ENCODE results near the gene TPH2. TPM values are rescaled to one million over a fixed set of nuclear protein-coding genes. Genes with fewer than 3 reads are reported as not detected.

The TPH2 gene
- total RNA-seq, 3 donors from 2014 or later: 0.13 TPM; not detected in 2

DNA sequence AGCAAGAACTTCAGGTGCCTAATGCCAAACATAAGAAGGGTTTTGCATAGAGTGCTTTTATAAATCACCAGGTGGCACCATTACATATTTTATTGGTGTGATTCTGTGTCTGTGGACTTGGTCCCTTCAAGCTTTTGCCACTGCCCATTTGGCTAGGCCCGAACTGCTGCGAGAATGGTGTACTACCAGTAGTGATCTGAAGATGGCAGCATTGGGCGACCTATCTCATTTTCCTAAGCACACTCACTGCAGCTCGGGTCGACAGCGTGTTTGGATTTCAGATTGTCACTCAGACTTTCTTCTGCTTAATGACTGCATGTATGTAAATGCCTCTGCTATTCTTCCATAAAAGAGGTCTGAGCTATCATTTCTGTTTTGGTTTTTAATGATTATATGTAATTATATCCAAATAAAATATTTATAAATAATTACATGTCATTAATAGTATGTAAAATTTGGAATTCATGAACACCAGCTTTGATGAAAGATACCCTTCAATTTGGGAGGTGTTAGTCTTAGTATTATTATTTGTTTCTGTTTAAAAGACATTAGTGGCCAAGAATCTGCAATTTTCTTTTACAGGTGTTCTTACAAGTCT is 78.5 kb downstream of the TPH2 start:
- Histone ChIP-seq H3K9me3 (no peaks in the 10 kb centered on the region), H3K4me1 (ENCODE audit: low read depth) (no peaks in the 10 kb centered on the region), H3K36me3 (ENCODE audit: low read depth) (no peaks in the 10 kb centered on the region), H3K4me3 (no peak overlapping the region)
- TF ChIP-seq, protein P1, sequence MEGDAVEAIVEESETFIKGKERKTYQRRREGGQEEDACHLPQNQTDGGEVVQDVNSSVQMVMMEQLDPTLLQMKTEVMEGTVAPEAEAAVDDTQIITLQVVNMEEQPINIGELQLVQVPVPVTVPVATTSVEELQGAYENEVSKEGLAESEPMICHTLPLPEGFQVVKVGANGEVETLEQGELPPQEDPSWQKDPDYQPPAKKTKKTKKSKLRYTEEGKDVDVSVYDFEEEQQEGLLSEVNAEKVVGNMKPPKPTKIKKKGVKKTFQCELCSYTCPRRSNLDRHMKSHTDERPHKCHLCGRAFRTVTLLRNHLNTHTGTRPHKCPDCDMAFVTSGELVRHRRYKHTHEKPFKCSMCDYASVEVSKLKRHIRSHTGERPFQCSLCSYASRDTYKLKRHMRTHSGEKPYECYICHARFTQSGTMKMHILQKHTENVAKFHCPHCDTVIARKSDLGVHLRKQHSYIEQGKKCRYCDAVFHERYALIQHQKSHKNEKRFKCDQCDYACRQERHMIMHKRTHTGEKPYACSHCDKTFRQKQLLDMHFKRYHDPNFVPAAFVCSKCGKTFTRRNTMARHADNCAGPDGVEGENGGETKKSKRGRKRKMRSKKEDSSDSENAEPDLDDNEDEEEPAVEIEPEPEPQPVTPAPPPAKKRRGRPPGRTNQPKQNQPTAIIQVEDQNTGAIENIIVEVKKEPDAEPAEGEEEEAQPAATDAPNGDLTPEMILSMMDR (IDR thresholded peaks at IDR 0.05): peak; percentile 57
- intact Hi-C loops (cut with DNase I, micrococcal nuclease): no loop called here
- ATAC-seq: peak; percentile 95
- DNase-seq: peak in 2 of 3 donors; percentile 57 to 80

DNA sequence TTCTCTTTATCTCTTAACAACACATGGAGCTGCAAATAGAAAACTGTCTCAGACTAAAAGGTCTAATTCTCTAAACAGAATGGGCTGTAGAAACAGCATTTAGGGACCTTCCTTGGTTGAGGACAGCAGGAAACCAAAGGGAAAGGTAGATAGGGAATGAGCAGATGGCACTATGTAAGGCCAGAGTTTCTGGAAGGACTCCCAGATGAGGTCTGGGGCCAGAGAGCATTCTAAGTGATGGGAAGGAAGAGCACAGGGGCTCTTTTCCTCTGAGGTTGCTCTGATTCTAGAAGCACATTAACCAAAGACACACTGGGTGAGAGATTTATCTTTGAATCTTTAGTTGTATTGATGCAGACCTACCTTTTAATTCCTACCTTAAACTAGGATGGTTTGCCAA is 79.4 kb downstream of the TPH2 start:
- TF ChIP-seq, protein P1 (IDR thresholded peaks at IDR 0.05): no peak
- intact Hi-C loops (cut with DNase I, micrococcal nuclease): no loop called here
- H3K36me3 ChIP-seq (ENCODE audit: low read depth): no peaks in the 10 kb centered on the region
- no peaks in the 10 kb centered on the region for H3K9me3 ChIP-seq
- no peaks in the 10 kb centered on the region for H3K4me1 ChIP-seq (ENCODE audit: low read depth)
- H3K4me3 ChIP-seq: no peak overlapping the region
- DNase-seq (no peak), ATAC-seq (no peak)

DNA sequence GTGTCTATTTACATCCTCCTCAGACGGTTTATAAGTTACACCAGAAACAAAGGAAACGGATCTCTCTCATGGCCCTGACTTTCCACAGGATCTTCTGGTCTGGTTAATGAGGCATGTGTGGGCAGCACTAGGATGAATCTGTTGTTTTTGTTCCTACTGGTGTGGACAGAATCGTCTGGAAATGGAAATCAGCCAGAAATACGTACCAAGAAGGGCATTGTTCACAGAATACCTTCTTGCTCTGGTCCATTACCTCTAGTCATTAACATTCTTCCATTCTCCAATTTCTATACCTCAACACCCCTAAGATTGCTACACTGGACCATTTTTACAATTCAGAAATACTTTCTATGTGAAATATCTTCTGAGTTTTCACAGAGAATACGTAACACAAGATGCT is 86.0 kb downstream of the TPH2 start:
- Histone ChIP-seq H3K9me3 (no peaks in the 10 kb centered on the region), H3K4me3 (no peak overlapping the region), H3K36me3 (ENCODE audit: low read depth) (no peaks in the 10 kb centered on the region), H3K4me1 (ENCODE audit: low read depth) (no peaks in the 10 kb centered on the region)
- ATAC-seq (no peak), DNase-seq (no peak)
- intact Hi-C loops (cut with DNase I, micrococcal nuclease): no loop called here
- TF ChIP-seq, protein P1 (IDR thresholded peaks at IDR 0.05): no peak

DNA sequence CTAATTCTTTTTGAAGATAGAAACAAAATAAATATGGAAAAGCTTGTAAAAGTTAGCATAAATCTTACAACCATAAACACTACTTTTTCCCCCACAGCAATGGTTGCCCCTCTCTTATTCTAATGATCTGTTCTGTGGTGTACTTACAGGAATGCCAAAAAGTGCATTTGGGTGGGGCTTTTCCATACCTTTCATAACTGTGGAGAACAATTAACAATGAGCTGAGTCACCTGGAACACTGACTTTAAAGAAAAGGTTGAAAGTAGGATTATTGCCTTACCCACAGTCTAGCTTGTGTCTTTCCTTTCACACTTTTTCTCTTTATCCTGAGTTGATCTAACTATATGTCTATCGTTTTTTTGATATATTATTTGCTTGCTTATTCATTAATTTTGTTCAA is 86.9 kb downstream of the TPH2 start:
- H3K36me3 ChIP-seq (ENCODE audit: low read depth): no peaks in the 10 kb centered on the region
- intact Hi-C loops (cut with DNase I, micrococcal nuclease): no loop called here
- no peaks in the 10 kb centered on the region for H3K9me3 ChIP-seq
- no peaks in the 10 kb centered on the region for H3K4me1 ChIP-seq (ENCODE audit: low read depth)
- DNase-seq: no peak
- H3K4me3 ChIP-seq: no peak overlapping the region
- no peak for ATAC-seq
- TF ChIP-seq, protein P1 (IDR thresholded peaks at IDR 0.05): no peak

DNA sequence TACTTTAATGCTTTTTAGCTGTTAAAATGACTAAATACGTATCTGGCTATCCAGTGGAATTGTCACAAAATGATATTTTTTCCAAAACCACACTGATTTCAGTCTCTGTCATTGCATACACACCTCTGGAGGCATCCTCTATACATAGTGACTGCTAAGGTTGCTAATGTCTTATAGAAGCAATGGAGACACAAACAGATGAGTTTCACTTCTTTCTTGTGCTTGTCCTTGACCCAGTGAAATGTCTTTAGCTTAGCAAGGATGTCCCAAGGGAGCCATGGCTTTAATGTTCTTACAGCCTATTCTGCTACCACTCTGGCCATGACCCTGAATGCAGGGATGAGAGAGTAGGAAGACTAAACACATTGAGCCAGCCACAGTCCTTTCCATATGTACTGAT is 90.3 kb downstream of the TPH2 start:
- TF ChIP-seq, protein P1 (IDR thresholded peaks at IDR 0.05): no peak
- ATAC-seq (no peak), DNase-seq (no peak)
- Histone ChIP-seq H3K9me3 (no peaks in the 10 kb centered on the region), H3K4me3 (no peak overlapping the region), H3K36me3 (ENCODE audit: low read depth) (no peaks in the 10 kb centered on the region), H3K4me1 (ENCODE audit: low read depth) (no peaks in the 10 kb centered on the region)
- intact Hi-C loops (cut with DNase I, micrococcal nuclease): no loop called here

DNA sequence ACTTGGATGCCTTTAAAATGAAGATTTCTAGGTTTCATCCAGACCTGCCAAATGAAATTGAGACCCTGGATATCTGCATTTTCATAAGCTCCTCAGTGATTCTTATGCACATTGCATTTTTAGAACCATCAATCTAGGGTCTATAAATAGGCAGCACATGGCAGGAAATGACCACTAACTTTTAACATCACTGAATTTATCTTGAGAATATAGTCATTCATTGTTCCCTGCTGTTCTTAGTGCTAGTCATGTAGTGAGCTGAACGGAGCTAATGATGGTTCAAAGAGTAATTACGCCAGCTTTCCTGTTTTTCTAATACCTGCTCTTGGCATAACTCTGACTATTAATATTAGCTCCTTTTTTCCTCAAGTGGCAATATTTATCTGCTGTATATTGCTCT is 91.6 kb downstream of the TPH2 start:
- ATAC-seq (no peak), DNase-seq (no peak)
- intact Hi-C loops (cut with DNase I, micrococcal nuclease): no loop called here
- H3K4me1 ChIP-seq (ENCODE audit: low read depth): no peaks in the 10 kb centered on the region
- no peak overlapping the region for H3K4me3 ChIP-seq
- no peaks in the 10 kb centered on the region for H3K9me3 ChIP-seq
- TF ChIP-seq, protein P1 (IDR thresholded peaks at IDR 0.05): no peak
- no peaks in the 10 kb centered on the region for H3K36me3 ChIP-seq (ENCODE audit: low read depth)

Measured in mucosa of descending colon (tissue), 3 donors.